K562 (cell line): Measurements from ENCODE around the gene ASB2. TPM values are rescaled to one million over a fixed set of nuclear protein-coding genes. Genes with fewer than 3 reads are reported as not detected.

Experiments
- ATAC-seq: fragments of 200-7000 bp; cut with Tn5 transposase; 3 replicates; pipeline ENCODE4 v1.9.1; 2020; ENCODE audit warnings: moderate library complexity
- BruUV-seq: library from RNA; stranded (reverse); fragments of 400-500 nt; replicated peaks from 2 replicates; lab custom pipeline; 2021; lab: Mats Ljungman, UMichigan
- CTCF ChIA-PET: fragments of 300-600 bp; formaldehyde crosslinking; extraction: SDS; loops from one replicate; lab custom pipeline; 2021; ENCODE audit warnings: low intra/inter-chr PET ratio; lab: Yijun Ruan, JAX
- POLR2A ChIA-PET: fragments of 300-600, 350-650 bp; sonication (Branson Sonifier 250); formaldehyde crosslinking; extraction: SDS; loops from one replicate; lab custom pipeline; 2021; ENCODE audit warnings: antibody characterized with exemption, inconsistent platforms; lab: Yijun Ruan, JAX
- DNase-seq, 4 experiments: peaks; one replicate each; pipeline versions ENCODE4 v3.0.0 to v3.0.0-alpha.2; 2011 to 2018; ENCODE audit warnings: low spot score in 3 of 4, mixed read lengths in 3 of 4; ENCODE audit errors: extremely low read depth in 1 of 4
- FAIRE-seq: peaks from 2 replicates; lab custom pipeline; 2011; peaks lifted over from hg19 to GRCh38; lab: Jason Lieb, UNC
- H2AFZ ChIP-seq: 2 replicates; pipeline ENCODE4 v1.6.0; 2011; ENCODE audit warnings: low read depth, low read length, control low read depth, inconsistent platforms
- H3K27ac ChIP-seq: fragments of 200-600 bp; 3 replicates; pipeline ENCODE4 v1.8.0; 2011; ENCODE audit warnings: low read depth, mild to moderate bottlenecking, control low read depth, inconsistent platforms, low read length, moderate library complexity, mixed read lengths; ENCODE audit errors: extremely low read depth
- H3K27me3 ChIP-seq, 2 experiments: fragments of 300-600 bp in 1 of 2; 2 replicates in 1 of 2; 3 replicates in 1 of 2; pipeline versions ENCODE4 v1.6.0 to v1.8.0; 2011; ENCODE audit warnings: inconsistent platforms in 2 of 2, low read length in 2 of 2, mild to moderate bottlenecking in 1 of 2, mixed read lengths in 1 of 2, moderate library complexity in 1 of 2; ENCODE audit not compliant: control insufficient read depth in 2 of 2, insufficient read depth in 2 of 2
- H3K36me3 ChIP-seq: fragments of 300-600 bp; 3 replicates; pipeline ENCODE4 v1.8.0; 2011; ENCODE audit warnings: mild to moderate bottlenecking, low read length, inconsistent platforms; ENCODE audit not compliant: control insufficient read depth, insufficient read depth
- H3K4me1 ChIP-seq, 2 experiments: fragments of 200-600 bp in 1 of 2; replicated peaks in 1 of 2; 2 replicates in 1 of 2; 3 replicates in 1 of 2; pipeline versions ENCODE4 v1.5.1 to v1.8.0; 2011; ENCODE audit warnings: inconsistent platforms in 2 of 2, low read length in 2 of 2, mild to moderate bottlenecking in 1 of 2, mixed read lengths in 1 of 2, moderate library complexity in 1 of 2; ENCODE audit not compliant: control insufficient read depth in 2 of 2, insufficient read depth in 2 of 2
- H3K4me2 ChIP-seq: 2 replicates; pipeline ENCODE4 v1.6.1; 2011; ENCODE audit warnings: low read length, control low read depth, inconsistent platforms, mixed read lengths; ENCODE audit not compliant: insufficient read depth
- H3K4me3 ChIP-seq: fragments of 200-600 bp; sonication (generic), shearing (Covaris generic); 2 replicates; pipeline ENCODE4 v1.5.1; 2016; ENCODE audit warnings: control low read depth, inconsistent platforms
- H3K79me2 ChIP-seq: fragments of 200-600 bp; 3 replicates; pipeline ENCODE4 v1.8.0; 2011; ENCODE audit warnings: low read length, inconsistent platforms; ENCODE audit not compliant: control insufficient read depth, insufficient read depth
- H3K9ac ChIP-seq, 2 experiments: 2 replicates each; pipeline versions ENCODE4 v1.6.0 to v1.6.1; 2011; ENCODE audit warnings: low read depth in 2 of 2, low read length in 2 of 2, control low read depth in 1 of 2, inconsistent platforms in 1 of 2, mild to moderate bottlenecking in 1 of 2, mixed read lengths in 1 of 2; ENCODE audit not compliant: insufficient read depth in 1 of 2
- H3K9me1 ChIP-seq: one replicate; pipeline ENCODE4 v1.6.0; 2011; ENCODE audit warnings: inconsistent platforms, mild to moderate bottlenecking, low read length, moderate library complexity; ENCODE audit not compliant: control insufficient read depth, insufficient read depth
- H3K9me3 ChIP-seq: replicated peaks from 2 replicates; pipeline ENCODE4 v1.5.1; 2011; ENCODE audit warnings: low read depth, low read length, inconsistent platforms; ENCODE audit not compliant: control insufficient read depth, insufficient read depth
- H4K20me1 ChIP-seq: replicated peaks from 2 replicates; pipeline ENCODE4 v1.6.1; 2011; ENCODE audit warnings: low read length, inconsistent platforms, mixed read lengths; ENCODE audit not compliant: control insufficient read depth, insufficient read depth
- CCAR2 ChIP-seq: fragments of 200-400 bp; formaldehyde crosslinking; IDR thresholded peaks from 2 replicates; pipeline ENCODE4 v1.6.1; 2017; ENCODE audit warnings: mild to moderate bottlenecking, low read depth, low read length
- CXXC5 ChIP-seq: fragments of 250-450 bp; sonication (Bioruptor Pico); IDR thresholded peaks from 2 replicates; pipeline ENCODE4 v1.8.0; 2022; ENCODE audit warnings: inconsistent platforms, mild to moderate bottlenecking, moderate library complexity
- HNRNPL ChIP-seq: fragments of 200-400 bp; formaldehyde crosslinking; IDR thresholded peaks from 2 replicates; pipeline ENCODE4 v1.6.1; 2017; ENCODE audit warnings: low read depth, mild to moderate bottlenecking, low read length
- ILK ChIP-seq: fragments of 450-650 bp; IDR thresholded peaks from 2 replicates; pipeline ENCODE4 v1.6.1; 2016; ENCODE audit warnings: missing genetic modification characterization, low read depth, mild to moderate bottlenecking, missing compliant biosample characterization, moderate library complexity, borderline replicate concordance
- ZBED1 ChIP-seq: IDR thresholded peaks from 2 replicates; pipeline ENCODE4 v1.6.1; 2014
- ZBTB40 ChIP-seq, 2 experiments: fragments of 450-650 bp in 1 of 2; sonication (generic) in 1 of 2; formaldehyde crosslinking in 1 of 2; IDR thresholded peaks; 2 replicates each; pipeline versions ENCODE4 v1.7.1 to v1.9.0; 2016 to 2022; ENCODE audit warnings: inconsistent platforms in 1 of 2, mild to moderate bottlenecking in 1 of 2, missing genetic modification reagents in 1 of 2
- ZNF175 ChIP-seq: fragments of 200-800 bp; sonication (Bioruptor generic); IDR thresholded peaks from 2 replicates; pipeline ENCODE4 v1.6.1; 2016; ENCODE audit warnings: low read depth, mild to moderate bottlenecking, missing genetic modification characterization, missing compliant biosample characterization
- WGBS: fragments of 100-300 bp; shearing (Covaris generic); methylation state at CpG from one replicate; pipeline ENCODE4 v1.1.6; 2016; ENCODE audit warnings: low coverage, mixed read lengths; ENCODE audit not compliant: insufficient coverage; ENCODE audit errors: missing lambda C conversion rate; 5-methylcytosine and 5-hydroxymethylcytosine counted together
- in situ Hi-C: fragments of 300-500 bp; cut with MboI; formaldehyde crosslinking; loops from 4 replicates; pipeline ENCODE4 v1.15.0; 2018; ENCODE audit warnings: inconsistent platforms, mixed read lengths
- intact Hi-C: fragments of 100-400 bp; cut with micrococcal nuclease; formaldehyde crosslinking; loops from 2 replicates; pipeline ENCODE4 v1.14.2; 2022
- polyA plus RNA-seq, 8 experiments: library from polyadenylated mRNA; depleted of rRNA in 4 of 8; stranded (reverse) in 5 of 8; unstranded in 3 of 8; fragments of >200 nt; fragmentation: Nextera tagmentation in 2 of 8; fragmentation: Illumina TruSeq in 1 of 8; extraction: Ambion mirVana in 2 of 8; extraction: Trizol in 1 of 8; gene quantifications; 2 replicates each; pipeline versions ENCODE4 v1.2.1 to v1.2.3, GENCODE V29; 2011 to 2014; ENCODE audit warnings: inconsistent platforms in 1 of 8, missing spikeins in 1 of 8
- total RNA-seq, 7 experiments: library from RNA; depleted of rRNA in 6 of 7; stranded (reverse); fragments of >200 nt in 6 of 7; fragmentation: Illumina TruSeq in 2 of 7; extraction: Trizol in 2 of 7; gene quantifications; 2 replicates each; pipeline versions ENCODE4 v1.2.1 to v1.2.3, GENCODE V29; 2011 to 2021; ENCODE audit warnings: low replicate concordance in 1 of 7

ASB2 gene
- total and polyA plus RNA-seq, 9 of the 15 experiments (the other 6 are each of a cell fraction or from before 2014, with no cell fraction given), result not detected

- no peaks in the 10 kb centered on the region for H3K36me3 ChIP-seq
- H2AFZ ChIP-seq, result no peak overlapping the region
- 0 out of 5 replicates have a peak, but pooled peaks cover 0 to 4% of the 10 kb centered on the region in 2 experiments for H3K27me3 ChIP-seq
- ChIA-PET CTCF (no interaction called here), POLR2A (no interaction called here)
- 0% methylated on average over 3 of the region's 3 CpGs for WGBS
- H3K4me2 ChIP-seq, result no peak overlapping the region
- no peaks in the 10 kb centered on the region for H3K79me2 ChIP-seq
- no peaks in the 10 kb centered on the region for H3K9me1 ChIP-seq
- ATAC-seq, result no peak
- intact Hi-C loops (no loop called here), in situ Hi-C loops (no loop called here)
- no peak for FAIRE-seq
- no peak overlapping the region for H3K4me3 ChIP-seq
- no peaks in the 10 kb centered on the region for H3K4me1 ChIP-seq
- H3K27ac ChIP-seq, result no peak overlapping the region
- DNase-seq, result no peak
- BruUV-seq, result no TSS peak
- H4K20me1 ChIP-seq, result no peaks in the 10 kb centered on the region
- no peak for TF ChIP-seq CXXC5
- H3K9ac ChIP-seq, result no peak overlapping the region
- no peaks in the 10 kb centered on the region for H3K9me3 ChIP-seq
Observed at GRCh38 chr14:93916498-93916897, 59.9 kb downstream of the ASB2 start.

GRCh38 chr14:93915800-93916199 is 60.6 kb downstream of the ASB2 start:
- H2AFZ ChIP-seq, result no peak overlapping the region
- no peak overlapping the region for H3K9ac ChIP-seq
- 0% methylated on average over 2 of the region's 2 CpGs for WGBS
- in situ Hi-C loops (no loop called here), intact Hi-C loops (no loop called here)
- ATAC-seq (no peak), FAIRE-seq (no peak), DNase-seq (no peak)
- ChIA-PET CTCF (no interaction called here), POLR2A (no interaction called here)
- no peaks in the 10 kb centered on the region for H3K27me3 ChIP-seq
- BruUV-seq, result no TSS peak
- H4K20me1 ChIP-seq, result no peaks in the 10 kb centered on the region
- H3K9me3 ChIP-seq, result no peaks in the 10 kb centered on the region
- H3K4me1 ChIP-seq, result no peaks in the 10 kb centered on the region
- H3K79me2 ChIP-seq, result no peaks in the 10 kb centered on the region
- no peaks in the 10 kb centered on the region for H3K36me3 ChIP-seq
- no peak overlapping the region for H3K27ac ChIP-seq
- no peak overlapping the region for H3K4me3 ChIP-seq
- H3K9me1 ChIP-seq, result no peaks in the 10 kb centered on the region
- H3K4me2 ChIP-seq, result no peak overlapping the region
- TF ChIP-seq ZBED1 (no peak), ZBTB40 (IDR thresholded peaks at IDR 0.05) (peak; percentile 79), ZBTB40 (CRISPR knock-in tag; IDR thresholded peaks at IDR 0.05) (no peak), ILK (tag) (no peak), ZNF175 (CRISPR knock-in tag) (no peak), HNRNPL (no peak), CCAR2 (no peak)
